ENCODE results near the gene ADGRL4.
A peak's percentile ranks its signal among the peaks of the same experiment; 100 is the strongest.
"Not testable (repeated sequence)": the region's sequence is repeated elsewhere in the genome, so short reads cannot be mapped to it uniquely, and the experiment has no call there.

The ADGRL4 gene

DNA sequence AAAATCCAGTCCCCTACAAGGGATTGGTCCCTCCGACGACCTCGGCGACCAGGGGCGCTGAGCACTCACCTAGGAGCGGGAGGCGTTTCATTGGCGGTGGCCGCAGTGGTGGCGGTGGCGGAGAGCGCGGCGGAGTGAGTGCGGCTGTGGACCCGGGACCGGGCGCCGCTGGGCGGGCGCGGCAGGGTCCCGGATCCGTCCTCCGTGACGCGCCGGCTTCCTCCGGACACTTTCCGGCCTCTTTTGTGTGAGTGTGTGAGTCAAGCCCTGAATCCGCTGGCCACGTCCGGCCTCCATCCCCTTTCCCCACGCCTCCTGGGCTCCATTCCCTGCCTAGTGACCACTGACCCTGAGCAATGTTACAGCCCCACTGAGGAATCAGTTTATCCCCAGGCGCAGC lies at the start of gene ADGRL4:
Gene ADGRL4 (minus strand): TSS at position 167 of the 400 bp plus-strand sequence. CDS start 76 bp downstream, at position 91.
- DNase-seq (ENCODE audit: low spot score), result no peak

GRCh38 chr1:79055856-79056255 lies 49.3 kb upstream of the ADGRL4 start:
- DNase-seq (ENCODE audit: low spot score), result no peak

- DNase-seq (ENCODE audit: low spot score), result no peak
Observed at GRCh38 chr1:79052829-79053449, 46.4 kb upstream of the ADGRL4 start.

DNA sequence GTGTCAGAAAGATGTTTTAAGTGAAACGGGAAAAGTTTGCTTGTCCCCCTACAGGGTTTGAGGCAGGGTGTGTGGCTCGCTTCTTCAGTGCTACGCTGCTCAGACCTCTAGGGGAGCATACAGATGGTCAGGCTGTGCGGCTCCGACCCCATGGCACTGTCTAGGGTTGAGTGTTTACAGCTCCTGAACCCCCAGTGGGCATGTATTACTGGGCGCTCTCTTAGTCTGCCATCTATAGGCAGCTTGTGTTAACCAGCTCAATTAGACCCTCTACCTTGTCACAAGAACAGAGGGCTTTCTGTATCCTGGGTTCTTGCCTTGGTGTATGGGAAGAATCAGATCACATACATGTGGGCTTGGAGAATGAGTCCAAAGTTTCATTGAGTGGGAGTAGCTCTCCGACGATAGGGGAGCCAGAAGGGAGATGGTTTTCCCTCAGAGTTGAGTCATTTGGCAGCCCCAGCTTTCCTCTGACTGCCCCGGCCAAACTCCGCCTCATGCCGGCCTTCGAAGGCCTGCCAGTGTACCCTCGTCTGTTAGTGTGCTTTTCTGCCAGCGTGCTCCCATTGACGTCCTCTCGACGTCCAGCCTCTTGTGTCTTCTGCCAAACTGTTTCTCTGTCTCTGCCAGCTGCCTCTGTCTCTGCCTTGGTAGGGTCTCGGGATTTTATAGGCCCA lies 38.6 kb upstream of the ADGRL4 start:
- DNase-seq (ENCODE audit: low spot score), result no peak

DNA sequence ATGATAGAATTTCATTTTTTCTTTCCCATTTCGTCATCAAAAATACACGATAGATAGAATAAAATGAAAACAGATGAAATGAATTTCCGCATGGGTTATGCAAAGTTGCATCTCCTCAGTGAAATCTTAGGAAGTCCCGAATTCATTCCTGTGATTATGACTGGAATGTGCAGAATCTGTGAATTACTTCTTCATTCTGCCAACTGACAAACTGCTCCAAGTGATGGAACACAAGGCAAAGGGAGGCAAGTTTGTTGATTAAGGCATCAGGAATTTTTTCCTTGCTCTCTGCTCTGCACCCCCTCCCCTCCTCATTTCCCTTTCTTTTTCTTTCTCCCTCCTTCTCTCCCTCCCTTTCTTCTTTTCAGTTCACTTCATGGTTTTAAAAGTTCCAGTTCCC lies 37.0 kb upstream of the ADGRL4 start:
- no peak for DNase-seq (ENCODE audit: low spot score)

DNA sequence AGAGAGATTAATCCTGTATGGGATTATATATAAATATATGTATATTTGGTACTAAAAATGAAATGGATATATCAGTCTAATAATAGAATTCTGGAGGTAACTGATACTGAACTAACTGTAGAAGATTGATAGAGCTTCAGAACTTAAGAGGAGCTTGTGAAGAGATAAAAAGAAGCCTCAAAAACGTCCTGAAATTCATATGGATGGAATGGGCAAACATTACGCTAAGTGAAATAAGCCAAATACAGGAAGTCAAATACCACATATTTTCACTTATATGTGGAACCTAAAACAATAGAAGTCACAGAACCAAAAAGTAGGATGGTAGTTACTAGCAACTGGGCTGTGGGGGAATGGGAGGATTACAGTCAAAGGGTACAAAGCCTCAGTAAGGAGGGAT lies 36.0 kb upstream of the ADGRL4 start:
- no peak for DNase-seq (ENCODE audit: low spot score)

- no peak for DNase-seq (ENCODE audit: low spot score)
Observed at GRCh38 chr1:79042117-79042516, 35.6 kb upstream of the ADGRL4 start.

GRCh38 chr1:79041666-79042065 lies 35.1 kb upstream of the ADGRL4 start:
- DNase-seq (ENCODE audit: low spot score), result no peak

DNA sequence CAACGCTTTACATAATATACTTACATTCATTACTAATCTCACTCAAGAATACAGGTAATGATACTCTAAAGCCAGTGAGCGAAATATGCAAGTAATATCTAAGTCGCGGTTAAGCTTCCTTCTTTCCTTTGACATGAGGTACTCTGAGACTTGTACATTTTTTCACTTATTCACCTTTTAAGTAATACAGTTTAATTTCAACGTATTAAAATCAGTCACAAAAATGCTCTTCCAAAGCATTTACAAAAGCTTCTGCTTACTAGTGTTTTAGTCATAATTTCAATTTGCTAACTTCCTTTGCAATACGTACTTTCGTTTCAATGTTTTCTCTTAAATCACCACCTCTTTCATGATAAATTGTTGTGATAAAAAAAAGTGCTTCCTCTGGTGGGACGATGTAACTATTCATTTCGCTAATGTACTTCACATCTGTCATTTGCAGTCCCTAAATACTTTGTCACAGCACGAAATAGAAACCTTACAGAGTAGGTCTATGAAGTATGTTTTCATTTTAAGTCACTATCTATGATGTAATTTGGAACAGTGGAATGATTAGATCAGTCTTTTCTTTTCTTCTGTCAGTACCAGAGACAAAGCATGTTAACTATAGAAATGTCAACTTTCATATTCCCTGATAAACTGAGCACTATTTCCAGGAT lies 34.0 kb upstream of the ADGRL4 start:
- DNase-seq (ENCODE audit: low spot score), result no peak

DNA sequence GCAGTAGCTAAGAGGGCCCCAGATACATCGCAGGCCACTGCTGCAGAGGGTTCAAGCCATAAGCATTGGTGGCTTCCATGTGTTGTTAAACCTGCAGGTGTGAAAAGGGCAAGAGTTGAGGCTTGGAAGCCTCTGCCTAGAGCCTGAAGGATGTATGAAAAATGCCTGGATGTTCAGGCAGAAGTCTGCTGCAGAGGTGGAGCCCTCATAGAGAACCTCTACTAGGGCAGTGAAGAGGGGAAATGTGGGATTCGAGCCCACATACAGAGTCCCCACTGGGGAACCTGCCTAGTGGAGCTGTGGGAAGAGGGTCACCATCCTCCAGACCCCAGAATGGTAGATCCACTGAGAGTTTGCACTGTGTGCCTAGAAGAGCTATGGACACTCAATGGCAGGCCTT lies 30.6 kb upstream of the ADGRL4 start:
- DNase-seq (ENCODE audit: low spot score), result no peak

GRCh38 chr1:79012500-79012899 lies 6.0 kb upstream of the ADGRL4 start:
- DNase-seq (ENCODE audit: low spot score), result no peak

- no peak for DNase-seq (ENCODE audit: low spot score)
Observed at GRCh38 chr1:79010589-79010988, 4.1 kb upstream of the ADGRL4 start.

GRCh38 chr1:79005945-79006344 lies 585 bp downstream of the ADGRL4 start:
- no peak for DNase-seq (ENCODE audit: low spot score)

GRCh38 chr1:79004916-79005315 lies 1.6 kb downstream of the ADGRL4 start:
- DNase-seq (ENCODE audit: low spot score), result no peak

GRCh38 chr1:78996791-78997190 lies 9.7 kb downstream of the ADGRL4 start:
- no peak for DNase-seq (ENCODE audit: low spot score)

- DNase-seq (ENCODE audit: low spot score), result no peak
Observed at GRCh38 chr1:78987042-78987441, 19.5 kb downstream of the ADGRL4 start.

- no peak for DNase-seq (ENCODE audit: low spot score)
Observed at GRCh38 chr1:78980511-78980910, 26.0 kb downstream of the ADGRL4 start.

- DNase-seq (ENCODE audit: low spot score), result peak; percentile 13
Observed at GRCh38 chr1:78972723-78973122, 33.8 kb downstream of the ADGRL4 start.

DNA sequence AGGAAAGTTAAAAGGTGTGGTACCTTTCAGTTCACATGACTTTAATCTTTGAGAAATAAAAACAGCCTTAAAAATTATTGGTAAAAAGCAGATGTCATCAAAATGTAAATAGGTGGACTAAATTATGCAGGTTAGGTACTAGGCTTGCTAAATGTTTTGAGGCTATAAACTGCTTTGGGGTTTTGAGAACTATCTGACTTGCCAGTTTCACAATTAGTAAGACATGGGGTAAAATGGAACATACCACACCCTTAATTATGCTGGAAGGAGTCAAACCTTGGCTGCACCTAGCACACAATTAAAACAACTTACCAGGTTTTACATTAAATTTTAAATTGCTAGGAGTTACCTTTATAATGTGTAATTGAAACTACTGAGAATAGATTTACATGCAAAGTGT lies 39.4 kb downstream of the ADGRL4 start:
- not testable (repeated sequence) for DNase-seq (ENCODE audit: low spot score)

DNA sequence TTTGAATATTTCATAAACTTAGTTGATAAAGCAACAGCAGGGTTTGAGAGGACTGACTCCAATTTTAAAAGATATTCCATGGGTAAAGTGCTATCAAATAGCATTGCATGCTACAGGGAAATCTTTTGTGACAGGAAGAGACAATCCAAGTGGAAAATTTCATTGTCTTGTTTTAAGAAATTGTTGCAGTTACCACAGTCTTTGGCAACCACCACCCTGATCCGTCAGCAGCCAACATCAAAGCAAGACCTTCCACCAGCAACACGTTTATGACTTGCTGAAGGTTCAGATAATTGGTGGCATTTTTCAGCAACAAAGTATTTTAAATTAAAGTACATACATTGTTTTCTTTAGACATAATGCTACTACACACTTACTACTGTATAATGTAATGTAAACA lies 47.8 kb downstream of the ADGRL4 start:
- no peak for DNase-seq (ENCODE audit: low spot score)

DNA sequence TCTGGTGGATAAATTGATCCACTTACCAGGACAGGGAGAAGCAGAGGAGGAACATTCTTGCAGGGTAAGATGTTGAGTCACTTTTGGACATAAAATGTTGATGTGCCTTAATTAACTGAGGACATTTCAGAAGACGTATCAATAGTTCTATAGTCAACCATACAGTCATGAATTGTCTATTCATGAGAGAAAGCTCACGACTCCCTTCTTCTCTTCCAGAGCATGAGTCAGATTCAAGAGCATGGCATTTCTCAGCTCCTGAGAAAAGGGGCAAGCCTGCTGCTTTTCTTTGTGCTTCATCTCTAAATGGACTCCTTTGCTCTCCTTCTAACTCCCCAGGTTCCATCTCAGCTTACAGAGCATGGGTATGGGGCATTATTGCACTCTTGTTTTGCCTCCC lies 55.7 kb downstream of the ADGRL4 start:
- DNase-seq (ENCODE audit: low spot score), result no peak

- DNase-seq (ENCODE audit: low spot score), result no peak
Observed at GRCh38 chr1:78949227-78949626, 57.3 kb downstream of the ADGRL4 start.

GRCh38 chr1:78919150-78919549 lies 87.4 kb downstream of the ADGRL4 start:
- no peak for DNase-seq (ENCODE audit: low spot score)
